ENCODE results near the gene LYPD3. TPM values are rescaled to one million over a fixed set of nuclear protein-coding genes. Genes with fewer than 3 reads are reported as not detected.
A peak's percentile ranks its signal among the peaks of the same experiment; 100 is the strongest.
"Not testable (repeated sequence)": the region's sequence is repeated elsewhere in the genome, so short reads cannot be mapped to it uniquely, and the experiment has no call there.

The LYPD3 gene
- total RNA-seq, 1 donor from 2014 or later, result not detected

DNA sequence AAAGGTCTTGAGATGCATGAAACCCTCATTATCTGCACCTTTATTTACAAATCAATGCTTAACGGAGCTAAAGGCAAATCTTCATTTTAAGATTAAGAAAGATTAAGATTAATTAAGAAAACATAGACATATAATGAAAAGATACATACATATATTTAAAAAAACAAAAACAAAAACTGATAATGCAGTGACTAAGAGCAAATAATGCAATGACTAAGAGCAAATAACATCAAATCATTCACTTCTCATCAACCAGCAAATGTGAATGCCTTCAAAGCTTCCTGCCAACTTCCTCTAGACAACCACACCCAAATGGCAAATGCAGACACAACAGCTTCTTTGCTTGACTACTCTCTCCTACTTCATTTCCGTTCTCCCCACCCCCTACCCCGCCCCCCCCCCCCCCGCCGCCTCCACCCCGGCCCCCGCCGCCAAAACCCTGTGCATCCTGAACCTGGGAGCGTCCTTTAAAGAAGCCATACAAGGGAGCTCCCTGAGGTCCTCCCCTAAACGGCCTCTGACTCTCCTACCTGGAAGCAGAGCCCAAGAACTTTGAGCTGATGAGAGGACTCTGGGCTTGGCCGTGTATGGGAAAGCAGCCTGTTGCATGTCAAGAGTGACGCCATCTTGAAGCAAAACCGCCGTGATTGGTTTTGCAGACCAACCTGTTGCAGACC is 26.2 kb downstream of the LYPD3 start:
- no peaks in the 10 kb centered on the region for H3K9me3 Mint-ChIP-seq
- peaks cover 30% of the 10 kb centered on the region for H3K4me1 Mint-ChIP-seq
- no peaks in the 10 kb centered on the region for H3K27me3 Mint-ChIP-seq
- ChIA-PET POLR2A (interaction anchor here (0.6 to 1.2 kb wide), 8 partner anchors 25 to 363 kb away, joined by 3 to 9 read pairs (median 4); partner anchors contain the start of genes LYPD5, PHLDB3 and ZNF575), CTCF (interaction anchor here (0.9 to 2.1 kb wide), 6 partner anchors 8 to 116 kb away, joined by 3 to 26 read pairs (median 6); no protein-coding TSS in a partner anchor)
- no peak overlapping the region for H3K4me3 Mint-ChIP-seq
- no peaks in the 10 kb centered on the region for H3K36me3 Mint-ChIP-seq (ENCODE audit: low read depth)
- DNase-seq (no peak), ATAC-seq (ENCODE audit: low read depth) (peak; percentile 67)
- intact Hi-C loops (cut with micrococcal nuclease), result no loop called here
- peak overlapping the region; percentile 46 for H3K27ac Mint-ChIP-seq
- TF ChIP-seq, protein P1, sequence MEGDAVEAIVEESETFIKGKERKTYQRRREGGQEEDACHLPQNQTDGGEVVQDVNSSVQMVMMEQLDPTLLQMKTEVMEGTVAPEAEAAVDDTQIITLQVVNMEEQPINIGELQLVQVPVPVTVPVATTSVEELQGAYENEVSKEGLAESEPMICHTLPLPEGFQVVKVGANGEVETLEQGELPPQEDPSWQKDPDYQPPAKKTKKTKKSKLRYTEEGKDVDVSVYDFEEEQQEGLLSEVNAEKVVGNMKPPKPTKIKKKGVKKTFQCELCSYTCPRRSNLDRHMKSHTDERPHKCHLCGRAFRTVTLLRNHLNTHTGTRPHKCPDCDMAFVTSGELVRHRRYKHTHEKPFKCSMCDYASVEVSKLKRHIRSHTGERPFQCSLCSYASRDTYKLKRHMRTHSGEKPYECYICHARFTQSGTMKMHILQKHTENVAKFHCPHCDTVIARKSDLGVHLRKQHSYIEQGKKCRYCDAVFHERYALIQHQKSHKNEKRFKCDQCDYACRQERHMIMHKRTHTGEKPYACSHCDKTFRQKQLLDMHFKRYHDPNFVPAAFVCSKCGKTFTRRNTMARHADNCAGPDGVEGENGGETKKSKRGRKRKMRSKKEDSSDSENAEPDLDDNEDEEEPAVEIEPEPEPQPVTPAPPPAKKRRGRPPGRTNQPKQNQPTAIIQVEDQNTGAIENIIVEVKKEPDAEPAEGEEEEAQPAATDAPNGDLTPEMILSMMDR (IDR thresholded peaks at IDR 0.05), result no peak

DNA sequence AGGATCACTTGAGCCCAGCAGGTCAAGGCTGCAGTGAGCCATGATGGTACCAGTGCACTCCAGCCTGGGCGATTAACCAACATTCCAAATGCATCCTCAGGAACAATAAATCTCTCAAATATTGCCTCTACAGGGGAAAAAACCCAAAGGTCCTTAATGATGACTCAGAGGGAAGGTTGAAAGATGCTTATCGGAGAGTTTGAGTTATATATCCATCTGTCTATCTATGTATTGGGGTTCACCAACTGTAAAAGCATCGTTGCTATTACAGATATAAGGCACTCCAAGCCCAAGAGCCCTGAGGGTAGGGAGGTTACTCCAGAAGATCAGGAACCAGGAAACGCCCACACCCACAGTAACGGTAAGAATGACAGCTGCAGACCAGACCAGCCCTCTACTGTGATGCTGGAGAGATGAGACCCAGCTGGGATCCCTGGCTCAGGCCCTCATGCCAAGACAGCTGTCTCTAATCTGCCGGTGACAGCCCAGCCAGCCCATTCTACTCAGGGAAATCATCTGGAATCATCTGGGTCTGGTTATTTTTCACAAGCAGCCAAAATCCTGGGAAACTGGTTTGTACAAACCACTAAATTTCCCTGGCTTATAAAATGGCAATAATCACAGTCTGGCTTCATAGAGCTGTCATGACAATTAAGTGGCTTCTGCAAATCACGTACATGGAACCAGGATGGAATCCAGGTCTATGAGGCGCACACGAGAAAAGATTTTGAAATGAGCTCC is 26.9 kb downstream of the LYPD3 start:
- no peaks in the 10 kb centered on the region for H3K36me3 Mint-ChIP-seq (ENCODE audit: low read depth)
- DNase-seq, result no peak
- no peaks in the 10 kb centered on the region for H3K27me3 Mint-ChIP-seq
- peak overlapping the region; percentile 46 for H3K27ac Mint-ChIP-seq
- POLR2A ChIA-PET, result interaction anchor here (0.6 to 1.2 kb wide), 7 partner anchors 25 to 364 kb away, joined by 3 to 9 read pairs (median 4); partner anchors contain the start of genes LYPD5, PHLDB3 and ZNF575
- no peak for ATAC-seq (ENCODE audit: low read depth)
- H3K4me3 Mint-ChIP-seq, result peak overlapping the region; percentile 38
- intact Hi-C loops (cut with micrococcal nuclease), result no loop called here
- H3K9me3 Mint-ChIP-seq, result no peaks in the 10 kb centered on the region
- peaks cover 30% of the 10 kb centered on the region for H3K4me1 Mint-ChIP-seq
- CTCF ChIA-PET, result interaction anchor here (0.9 to 2.1 kb wide), 5 partner anchors 8 to 117 kb away, joined by 3 to 26 read pairs (median 8); no protein-coding TSS in a partner anchor
- TF ChIP-seq, protein P1 (IDR thresholded peaks at IDR 0.05), result no peak

DNA sequence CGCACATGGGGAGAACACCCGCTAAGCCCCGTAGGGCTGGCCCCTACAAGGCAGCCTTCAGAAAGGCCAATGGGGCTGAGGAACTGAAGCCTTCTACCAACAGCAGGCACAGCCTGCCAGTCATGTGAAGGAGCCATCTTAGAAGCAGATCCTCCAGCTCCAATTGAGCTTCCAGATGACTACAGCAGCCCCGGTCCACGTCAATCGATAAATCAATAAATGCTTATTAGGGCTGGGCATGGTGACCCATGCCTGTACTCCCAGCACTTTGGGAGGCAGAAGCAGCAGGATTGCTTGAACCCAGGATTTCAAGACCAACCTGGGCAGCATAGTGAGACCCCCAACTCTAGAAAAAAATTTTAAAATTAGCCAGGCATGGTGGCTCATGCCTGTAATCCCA is 27.7 kb downstream of the LYPD3 start:
- no peaks in the 10 kb centered on the region for H3K27me3 Mint-ChIP-seq
- H3K36me3 Mint-ChIP-seq (ENCODE audit: low read depth), result no peaks in the 10 kb centered on the region
- intact Hi-C loops (cut with micrococcal nuclease), result no loop called here
- ChIA-PET POLR2A (no interaction called here), CTCF (no interaction called here)
- H3K4me3 Mint-ChIP-seq, result no peak overlapping the region
- H3K9me3 Mint-ChIP-seq, result no peaks in the 10 kb centered on the region
- H3K27ac Mint-ChIP-seq, result no peak overlapping the region
- TF ChIP-seq, protein P1 (IDR thresholded peaks at IDR 0.05), result no peak
- DNase-seq (no peak), ATAC-seq (ENCODE audit: low read depth) (no peak)
- H3K4me1 Mint-ChIP-seq, result peaks cover 36% of the 10 kb centered on the region

DNA sequence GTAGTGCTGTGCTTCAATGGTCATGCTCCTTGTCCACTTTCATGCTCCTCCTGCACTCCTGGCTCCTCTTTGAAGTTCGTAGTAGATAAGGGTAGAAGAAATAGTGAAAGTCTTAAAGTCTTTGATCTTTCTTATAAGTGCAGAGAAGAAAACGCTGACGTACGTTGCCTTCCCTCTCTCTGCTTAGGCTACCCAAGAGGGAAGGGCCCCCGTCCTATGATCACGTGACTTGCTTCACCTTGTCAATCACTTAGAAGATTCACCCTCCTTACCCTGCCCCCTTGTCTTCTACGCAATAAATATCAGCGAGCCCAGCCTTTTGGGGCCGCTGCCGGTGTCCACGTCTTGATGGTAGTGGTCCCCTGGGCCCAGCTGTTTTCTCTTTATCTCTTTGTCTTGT is 28.1 kb downstream of the LYPD3 start:
- ATAC-seq (ENCODE audit: low read depth); H3K27me3 Mint-ChIP-seq; H3K9me3 Mint-ChIP-seq; intact Hi-C loops (cut with micrococcal nuclease); POLR2A ChIA-PET; DNase-seq; H3K4me3 Mint-ChIP-seq; H3K27ac Mint-ChIP-seq; H3K36me3 Mint-ChIP-seq (ENCODE audit: low read depth); CTCF ChIA-PET: not testable (repeated sequence)
- peaks cover 39% of the 10 kb centered on the region for H3K4me1 Mint-ChIP-seq

DNA sequence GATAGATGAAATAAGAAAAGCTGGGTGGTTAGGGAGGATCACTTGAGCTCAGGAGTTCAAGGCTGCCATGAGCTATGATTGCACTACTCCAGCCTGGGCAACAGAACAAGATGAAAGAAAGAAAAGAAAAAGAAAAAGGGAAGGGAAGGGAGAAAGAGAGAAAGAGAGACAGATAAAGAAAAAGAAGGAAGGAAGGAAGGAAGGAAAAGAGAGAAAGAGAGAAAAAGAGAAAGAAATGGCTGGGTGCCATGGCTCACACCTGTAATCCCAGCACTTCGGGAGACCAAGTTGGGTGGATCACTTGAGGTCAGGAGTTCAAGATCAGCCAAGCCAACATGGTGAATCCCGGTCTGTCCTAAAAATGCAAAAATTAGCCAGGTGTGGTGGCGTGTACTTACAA is 29.6 kb downstream of the LYPD3 start:
- CTCF ChIA-PET, result interaction anchor here (0.8 to 6.6 kb wide), 2 partner anchors 11 to 83 kb away, joined by 3 to 55 read pairs; no protein-coding TSS in a partner anchor
- Mint-ChIP-seq H3K27me3 (no peaks in the 10 kb centered on the region), H3K27ac (no peak overlapping the region), H3K9me3 (no peaks in the 10 kb centered on the region), H3K36me3 (ENCODE audit: low read depth) (no peaks in the 10 kb centered on the region), H3K4me3 (no peak overlapping the region), H3K4me1 (peaks cover 40% of the 10 kb centered on the region)
- DNase-seq (no peak), ATAC-seq (ENCODE audit: low read depth) (no peak)
- POLR2A ChIA-PET, result no interaction called here
- intact Hi-C loops (cut with micrococcal nuclease), result no loop called here
- TF ChIP-seq, protein P1 (IDR thresholded peaks at IDR 0.05), result no peak
